Right ventricle myocardium superior (tissue), 1 donor: ENCODE results near the gene SLC2A6. TPM values are rescaled to one million over a fixed set of nuclear protein-coding genes. Genes with fewer than 3 reads are reported as not detected.
A peak's percentile ranks its signal among the peaks of the same experiment; 100 is the strongest.

Experiments
- ATAC-seq: fragments of 200-7000 bp; cut with Tn5 transposase; one replicate; pipeline ENCODE4 v1.9.1; 2020; ENCODE audit warnings: mild to moderate bottlenecking; ENCODE audit not compliant: poor library complexity
- DNase-seq: peaks from one replicate; pipeline ENCODE4 v3.0.0-alpha.2; 2020
- intact Hi-C: fragments of 100-400 bp; cut with DNase I; formaldehyde crosslinking; loops from one replicate; pipeline ENCODE4 v1.11.2; 2022
- total RNA-seq: library from RNA; stranded (reverse); fragmentation: NEBNext Ultra II Directional; extraction: Animal tissue kit (Norgen Biotek cat#: 25700); gene quantifications from one replicate; pipeline ENCODE4 v1.2.1, GENCODE V29; 2021
- donor health status: DM: no; HTN: yes; CAD: no; lungs with severe emphysema.

Gene SLC2A6
- total RNA-seq, 1 donor from 2014 or later: 2.9 TPM

DNA sequence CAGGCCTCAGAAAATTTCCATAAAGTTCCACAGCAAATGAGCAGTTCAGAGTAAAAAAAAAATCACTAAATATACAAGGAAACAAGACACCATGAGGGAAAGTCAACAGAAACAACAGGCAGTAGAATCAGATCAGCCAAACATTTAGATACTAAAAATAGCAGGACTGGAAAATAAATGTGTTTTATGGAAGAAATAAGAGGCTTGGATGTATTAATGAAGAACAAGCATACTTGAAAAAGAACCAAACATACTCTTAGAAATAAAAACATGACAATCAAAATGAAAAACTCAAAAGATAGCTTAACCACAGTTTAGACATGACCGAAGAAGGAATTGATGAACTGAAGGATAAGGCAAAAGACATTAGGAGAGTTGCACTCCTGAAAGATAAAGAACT is 23.2 kb upstream of the SLC2A6 start:
- intact Hi-C loops: no loop called here
- no peak for ATAC-seq
- no peak for DNase-seq

DNA sequence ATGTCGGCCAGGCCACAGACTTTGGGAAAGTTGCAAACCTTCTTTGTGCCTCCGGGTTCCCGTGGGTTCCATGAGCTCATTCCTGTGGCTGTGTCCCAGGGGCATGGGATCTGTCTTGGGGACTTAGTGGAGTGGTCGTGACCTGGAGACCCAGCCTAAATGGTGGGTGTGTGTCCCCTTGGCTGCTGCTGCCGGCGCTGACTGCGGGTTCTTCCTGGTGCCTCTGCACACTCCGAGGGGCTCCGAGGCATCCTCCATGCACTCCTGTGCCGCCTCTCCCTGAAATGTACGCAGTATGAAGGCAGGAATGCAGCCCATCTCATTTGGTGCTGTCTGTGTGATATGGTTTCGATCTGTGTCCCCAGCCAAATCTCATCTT is 21.0 kb upstream of the SLC2A6 start:
- ATAC-seq: no peak
- intact Hi-C loops: no loop called here
- DNase-seq: peak; percentile 17

DNA sequence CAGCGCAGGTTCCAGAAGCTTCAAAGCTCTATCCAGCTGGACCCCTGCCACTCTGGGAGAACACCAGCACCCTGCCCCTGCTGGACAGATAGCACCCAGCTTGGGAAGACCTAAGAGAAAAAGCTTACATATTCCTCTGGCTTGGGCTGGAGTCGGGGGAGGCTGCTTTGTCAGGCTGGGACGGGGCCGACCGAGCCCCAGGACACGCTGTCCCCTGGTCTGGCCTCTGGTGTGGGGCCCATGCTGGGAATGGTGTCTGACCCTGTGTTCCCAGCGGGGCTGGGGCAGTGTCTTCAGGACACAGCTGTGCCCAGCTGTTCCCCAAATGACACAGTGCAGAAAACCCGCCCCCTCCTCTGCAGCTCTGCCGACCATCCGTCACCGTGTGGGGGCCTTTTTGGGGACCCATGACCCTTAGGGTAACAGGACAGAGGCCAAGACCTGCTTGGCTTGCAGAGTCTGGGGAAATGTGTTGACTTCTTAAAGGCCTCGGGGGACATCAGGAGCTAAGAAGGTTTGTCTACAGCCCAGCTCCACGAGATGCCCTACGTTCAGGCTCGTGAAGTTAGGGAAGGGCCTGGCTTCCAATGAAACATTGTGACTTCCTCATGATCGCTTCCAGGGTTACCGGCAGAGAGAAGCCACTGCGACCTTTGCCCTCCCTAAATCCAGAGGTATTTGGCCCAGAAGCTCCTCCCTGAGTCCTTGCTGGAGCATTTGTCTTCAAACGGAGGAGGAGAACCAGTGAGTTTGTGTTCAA is 20.4 kb upstream of the SLC2A6 start:
- intact Hi-C loops: no loop called here
- DNase-seq (peak; percentile 53), ATAC-seq (peak; percentile 64)

DNA sequence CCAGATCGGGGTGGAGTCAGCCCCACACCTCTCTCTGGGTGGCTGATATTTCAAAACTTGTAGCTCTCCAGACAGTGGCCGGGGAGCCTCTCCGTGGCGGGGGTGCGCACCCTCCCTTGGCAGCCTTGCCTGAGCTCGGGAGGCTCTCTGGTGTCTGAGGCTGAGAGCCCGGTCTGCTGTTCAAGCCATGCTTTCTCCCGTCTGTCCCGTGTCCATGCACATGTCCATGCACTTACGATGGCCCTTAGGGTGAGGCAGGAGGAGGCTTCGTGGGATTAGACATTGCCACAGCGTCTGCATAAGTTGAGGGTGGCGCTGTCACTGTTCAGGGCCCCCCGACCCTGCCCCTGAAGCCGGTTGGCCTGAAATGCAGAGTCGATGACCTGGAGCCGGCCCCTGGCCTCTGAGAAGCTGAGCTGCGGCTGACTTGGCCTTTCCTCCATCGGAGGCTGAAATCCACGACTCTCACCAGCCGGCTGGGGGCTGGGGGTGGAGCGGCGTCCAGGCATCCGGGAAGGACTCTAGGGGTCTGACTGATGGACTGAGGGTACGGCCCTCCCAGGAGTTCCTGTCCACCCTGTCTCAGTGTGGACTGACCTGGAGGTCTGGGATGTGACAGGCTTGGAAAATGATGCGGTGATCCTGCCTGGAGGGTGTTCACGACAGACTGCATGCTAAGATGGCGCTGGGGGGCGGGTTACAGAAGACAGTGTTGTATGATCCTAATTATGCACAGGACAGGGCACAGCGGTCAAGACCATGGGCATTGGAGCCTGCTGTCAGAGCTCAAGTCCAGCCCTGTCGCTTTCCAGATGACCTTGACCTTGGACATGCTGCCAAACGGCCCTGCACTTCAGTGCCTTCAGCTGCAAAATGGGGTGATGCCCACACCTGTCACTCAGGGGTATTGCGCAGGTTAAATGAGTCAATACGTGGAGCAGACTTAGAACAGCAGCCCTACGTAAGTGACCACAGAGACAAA is 18.3 kb upstream of the SLC2A6 start:
- ATAC-seq (no peak), DNase-seq (peak; percentile 47)
- intact Hi-C loops: no loop called here

DNA sequence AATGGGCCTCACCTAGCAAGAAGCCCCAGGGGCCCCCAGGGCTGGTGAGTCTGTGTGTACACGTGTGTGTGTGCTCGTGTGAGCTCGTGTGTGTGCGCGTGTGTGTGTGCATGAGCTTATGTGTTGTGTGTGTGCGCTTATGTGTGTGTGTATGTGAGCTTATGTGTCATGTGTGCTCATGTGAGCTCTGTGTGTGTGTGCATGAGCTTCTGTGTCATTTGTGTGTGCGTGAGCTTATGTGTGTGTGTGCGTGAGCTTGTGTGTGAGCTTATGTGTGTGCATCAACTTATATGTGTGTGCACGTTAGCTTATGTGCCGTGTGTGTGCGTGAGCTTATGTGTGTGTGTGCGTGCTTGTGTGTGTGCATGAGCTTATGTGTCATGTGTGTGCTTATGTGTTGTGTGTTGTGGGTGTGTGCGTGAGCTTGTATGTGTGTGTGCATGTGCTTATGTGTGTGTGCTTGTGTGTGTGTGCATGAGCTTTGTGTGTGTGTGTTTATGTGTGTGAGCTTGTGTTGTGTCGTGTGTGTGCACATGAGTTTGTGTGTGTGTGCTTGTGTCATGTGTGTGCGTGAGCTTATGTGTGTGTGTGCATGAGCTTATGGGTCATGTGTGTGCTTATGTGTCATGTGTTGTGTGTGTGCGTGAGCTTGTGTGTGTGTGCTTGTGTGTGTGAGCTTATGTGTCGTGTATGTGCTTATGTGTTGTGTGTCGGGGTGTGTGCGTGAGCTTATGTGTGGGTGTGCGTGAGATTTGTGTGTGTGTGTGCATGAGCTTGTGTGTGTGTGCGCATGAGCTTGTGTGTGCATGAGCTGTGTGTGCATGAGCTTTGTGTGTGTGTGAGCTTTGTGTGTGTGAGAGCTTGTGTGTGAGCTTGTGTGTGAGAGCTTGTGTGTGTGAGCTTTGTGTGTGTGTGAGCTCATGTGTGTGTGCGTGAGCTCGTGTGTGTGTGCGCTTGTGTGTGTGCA is 16.7 kb upstream of the SLC2A6 start:
- intact Hi-C loops: no loop called here
- DNase-seq: peak; percentile 19
- ATAC-seq: no peak

DNA sequence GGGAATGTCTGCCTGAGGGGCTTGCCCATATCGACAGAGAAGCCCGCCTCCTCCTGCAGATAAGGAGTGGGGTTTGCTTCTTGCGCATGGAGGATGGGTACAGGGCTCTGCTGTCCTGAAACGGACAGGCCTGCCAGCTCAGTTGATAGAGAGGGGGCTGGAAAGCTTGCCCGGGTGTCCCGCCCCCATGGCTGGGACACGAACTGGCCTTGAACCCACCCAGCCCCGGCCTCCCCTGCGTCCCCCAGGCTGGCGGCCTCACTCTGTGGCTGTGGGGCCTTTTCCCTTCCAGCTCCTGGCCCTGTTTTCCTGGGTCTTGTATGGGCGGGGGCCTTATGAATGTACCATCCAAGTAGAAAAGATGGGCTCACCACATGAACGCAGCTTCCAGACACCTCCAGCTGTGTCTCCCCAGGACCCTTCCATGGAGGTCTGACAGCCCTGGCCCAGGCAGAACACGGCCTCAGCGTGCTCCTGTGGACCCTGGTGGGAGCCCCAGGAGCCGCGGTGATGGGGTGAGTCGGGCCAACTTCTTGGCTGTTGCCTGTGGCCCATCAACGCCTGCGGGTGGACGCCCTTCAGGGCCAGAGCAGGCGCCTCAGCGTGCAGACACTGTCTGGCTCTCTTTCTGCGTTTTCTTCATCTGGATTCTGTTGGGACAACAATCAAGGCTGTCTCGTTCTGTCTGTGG is 15.9 kb upstream of the SLC2A6 start:
- DNase-seq: peak; percentile 58

DNA sequence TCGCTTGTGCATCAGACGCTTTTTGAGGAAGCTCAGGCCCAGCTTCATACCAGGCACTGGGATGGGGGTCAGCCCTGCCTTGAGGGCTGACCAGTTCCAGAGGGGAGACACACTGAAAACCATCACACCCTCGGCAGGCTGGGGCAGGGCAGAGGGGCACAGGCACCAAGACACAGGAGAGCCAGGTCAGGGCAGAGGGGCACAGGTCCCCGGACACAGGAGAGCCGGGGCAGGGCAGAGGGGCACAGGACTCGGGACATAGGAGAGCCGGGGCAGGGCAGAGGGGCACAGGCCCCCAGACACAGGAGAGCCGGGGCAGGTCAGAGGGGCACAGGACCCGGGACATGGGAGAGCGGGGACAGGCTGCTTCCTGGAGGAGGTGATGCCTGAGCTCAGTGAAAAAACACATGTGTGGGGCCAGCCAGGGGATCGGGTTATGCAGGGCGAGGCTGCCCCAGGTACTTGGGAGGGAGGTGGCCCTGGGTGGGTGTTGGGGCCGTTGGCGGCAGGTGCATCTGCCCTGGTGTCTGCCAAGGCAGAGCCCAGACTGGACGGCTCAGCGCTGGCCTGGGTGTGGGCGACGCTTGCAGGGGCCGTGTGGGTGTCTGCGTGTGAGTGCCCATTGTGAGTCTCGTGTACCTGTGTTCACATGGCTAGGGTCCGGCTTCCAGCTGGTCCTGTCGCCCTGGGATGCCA is 15.1 kb upstream of the SLC2A6 start:
- intact Hi-C loops: no loop called here
- DNase-seq (peak; percentile 38), ATAC-seq (no peak)

More for the DNA sequence above, 15.9 kb upstream of the SLC2A6 start:
- peak; percentile 23 for ATAC-seq
- intact Hi-C loops: no loop called here

DNA sequence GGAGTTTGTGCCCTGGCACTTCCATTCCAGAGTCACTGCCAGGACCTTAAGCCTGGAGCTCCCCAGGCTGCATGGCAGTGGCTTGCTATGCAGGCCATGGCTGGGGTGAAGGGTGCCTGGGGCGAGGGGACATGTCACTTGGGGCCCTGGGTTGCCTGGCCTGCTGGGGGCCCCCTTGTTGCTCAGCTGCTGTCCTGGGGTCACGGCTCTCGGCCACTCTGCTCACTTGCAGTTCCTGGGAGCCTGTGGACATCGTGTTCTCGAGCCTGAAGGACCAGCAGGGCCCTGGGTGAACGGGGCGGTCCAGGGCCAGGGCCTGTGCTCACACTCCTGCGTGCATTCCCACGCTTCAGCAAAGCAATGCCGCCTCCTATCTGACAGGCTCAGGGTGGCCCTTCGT is 14.5 kb upstream of the SLC2A6 start:
- intact Hi-C loops: no loop called here
- ATAC-seq (no peak), DNase-seq (peak; percentile 39)

DNA sequence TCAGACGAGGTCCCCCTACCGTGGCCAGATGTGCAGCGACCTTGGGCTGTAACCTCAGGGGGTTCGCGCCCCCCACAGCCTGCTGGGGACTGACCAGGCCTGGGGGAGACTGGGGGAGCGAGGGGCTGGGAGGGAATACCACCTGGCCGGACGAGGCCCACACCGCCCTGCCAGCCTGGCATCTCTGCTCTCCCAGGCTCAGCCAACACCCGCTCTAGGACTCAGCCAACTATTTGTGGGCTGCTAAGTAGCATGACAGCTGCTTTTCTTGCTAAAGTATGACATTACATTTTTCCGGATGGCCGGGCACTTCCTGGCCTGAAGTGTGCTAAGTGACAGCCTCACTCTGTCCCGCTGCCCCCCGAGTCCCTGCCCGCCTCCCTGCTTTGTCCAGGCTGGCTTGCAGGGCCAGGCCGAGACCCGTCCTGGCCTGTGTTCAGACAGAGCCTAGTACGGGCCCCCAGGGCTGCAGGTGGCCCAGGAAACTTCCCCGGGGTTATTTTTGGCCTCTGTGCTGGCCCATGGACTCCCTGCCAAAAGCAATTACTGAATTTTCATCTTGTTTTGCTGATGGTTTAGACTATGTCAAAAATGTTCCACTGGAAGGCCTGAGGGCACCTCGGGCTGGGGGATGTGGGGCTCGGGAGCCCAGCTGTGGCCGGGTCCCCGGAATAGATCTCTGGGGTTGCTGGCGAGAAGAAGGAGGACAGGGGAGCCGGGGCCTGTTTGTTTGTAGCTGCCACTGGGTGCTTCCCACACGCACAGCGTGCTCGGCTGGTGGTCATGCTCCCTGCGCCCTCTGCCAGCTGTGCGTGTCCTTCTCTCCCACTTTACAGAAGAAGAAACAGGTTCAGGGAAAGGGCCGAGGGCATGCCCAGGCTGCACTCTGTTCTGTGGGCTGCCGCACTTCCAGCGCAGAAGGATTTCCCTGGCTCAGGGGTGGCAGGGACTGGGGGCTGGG is 13.4 kb upstream of the SLC2A6 start:
- peak; percentile 38 for ATAC-seq
- peak; percentile 40 for DNase-seq
- intact Hi-C loops: no loop called here

DNA sequence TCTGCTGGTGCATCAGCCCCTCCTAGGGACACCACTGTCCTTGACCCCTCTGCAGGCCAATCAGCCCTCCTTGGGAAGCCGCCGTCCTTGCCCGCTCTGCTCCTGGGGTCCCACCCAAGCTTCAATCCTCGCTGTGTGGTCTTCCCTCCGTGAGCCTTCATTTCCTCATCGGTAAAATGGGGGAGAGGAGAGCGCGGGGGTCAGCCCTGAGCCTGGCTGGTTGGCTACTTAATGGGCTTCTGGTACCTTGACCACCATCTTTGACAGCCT is 12.7 kb upstream of the SLC2A6 start:
- DNase-seq: no peak
- no peak for ATAC-seq
- intact Hi-C loops: no loop called here

DNA sequence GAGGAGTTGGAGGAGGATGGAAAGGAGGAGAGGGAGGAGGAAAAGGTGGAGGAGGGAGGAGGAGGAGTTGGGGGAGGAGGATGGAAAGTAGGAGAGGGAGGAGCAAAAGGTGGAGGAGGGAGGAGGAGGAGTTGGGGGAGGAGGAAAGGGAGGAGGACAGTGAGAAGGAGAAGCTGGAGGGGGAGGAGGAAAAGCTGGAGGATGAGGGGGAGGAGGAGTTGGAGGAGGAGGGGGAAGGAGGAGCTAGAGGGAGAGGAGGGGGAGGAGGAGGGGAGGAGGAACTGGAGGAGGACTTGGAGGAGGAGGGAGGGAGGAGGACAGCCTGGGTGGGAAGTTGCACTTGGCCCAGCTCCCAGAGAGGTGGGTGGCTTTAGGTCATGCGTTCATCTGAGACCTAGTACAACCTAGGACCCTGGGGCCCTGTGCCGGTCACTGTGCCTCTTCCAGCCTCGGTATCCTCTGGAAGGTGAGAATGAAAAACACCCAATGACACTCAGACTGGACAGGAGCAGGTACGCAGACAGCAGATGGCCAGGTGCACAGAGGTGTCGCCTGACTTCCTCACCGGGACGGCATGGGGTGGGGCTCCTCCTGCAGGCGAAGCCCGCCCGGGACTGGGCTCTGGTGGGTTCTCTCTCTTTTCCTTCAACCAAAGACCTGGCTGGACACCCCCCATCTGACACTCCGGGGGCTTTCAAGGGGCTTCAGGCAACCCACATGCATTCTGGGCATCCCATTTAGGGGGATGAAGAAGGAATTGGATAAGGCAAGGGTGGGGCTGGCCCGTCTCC is 12.2 kb upstream of the SLC2A6 start:
- intact Hi-C loops: no loop called here
- DNase-seq (no peak), ATAC-seq (no peak)

DNA sequence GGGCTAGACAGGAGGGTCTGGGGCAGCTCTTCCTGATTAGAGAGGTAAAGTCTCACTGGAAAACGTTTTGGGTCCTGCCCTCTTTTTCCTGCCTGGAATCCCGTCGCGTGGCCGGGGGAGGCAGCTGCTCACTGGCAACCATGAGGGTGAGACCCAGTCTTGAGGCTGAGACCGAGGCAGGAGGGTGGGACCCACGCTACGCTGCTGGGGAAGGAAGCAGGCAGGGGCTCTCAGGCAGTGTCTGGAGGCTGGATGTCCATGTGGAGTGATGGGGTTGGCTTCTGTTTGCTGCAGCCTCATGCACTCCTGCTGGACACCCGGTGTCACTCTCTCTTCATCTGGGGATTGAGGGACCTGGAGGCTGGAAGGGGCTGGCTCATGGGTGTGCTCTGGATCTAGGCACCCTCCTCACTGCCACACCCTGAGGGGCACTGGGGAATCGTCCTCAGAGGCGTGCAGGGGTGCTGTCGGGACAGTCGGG is 11.3 kb upstream of the SLC2A6 start:
- DNase-seq: no peak
- intact Hi-C loops: no loop called here
- ATAC-seq: no peak

DNA sequence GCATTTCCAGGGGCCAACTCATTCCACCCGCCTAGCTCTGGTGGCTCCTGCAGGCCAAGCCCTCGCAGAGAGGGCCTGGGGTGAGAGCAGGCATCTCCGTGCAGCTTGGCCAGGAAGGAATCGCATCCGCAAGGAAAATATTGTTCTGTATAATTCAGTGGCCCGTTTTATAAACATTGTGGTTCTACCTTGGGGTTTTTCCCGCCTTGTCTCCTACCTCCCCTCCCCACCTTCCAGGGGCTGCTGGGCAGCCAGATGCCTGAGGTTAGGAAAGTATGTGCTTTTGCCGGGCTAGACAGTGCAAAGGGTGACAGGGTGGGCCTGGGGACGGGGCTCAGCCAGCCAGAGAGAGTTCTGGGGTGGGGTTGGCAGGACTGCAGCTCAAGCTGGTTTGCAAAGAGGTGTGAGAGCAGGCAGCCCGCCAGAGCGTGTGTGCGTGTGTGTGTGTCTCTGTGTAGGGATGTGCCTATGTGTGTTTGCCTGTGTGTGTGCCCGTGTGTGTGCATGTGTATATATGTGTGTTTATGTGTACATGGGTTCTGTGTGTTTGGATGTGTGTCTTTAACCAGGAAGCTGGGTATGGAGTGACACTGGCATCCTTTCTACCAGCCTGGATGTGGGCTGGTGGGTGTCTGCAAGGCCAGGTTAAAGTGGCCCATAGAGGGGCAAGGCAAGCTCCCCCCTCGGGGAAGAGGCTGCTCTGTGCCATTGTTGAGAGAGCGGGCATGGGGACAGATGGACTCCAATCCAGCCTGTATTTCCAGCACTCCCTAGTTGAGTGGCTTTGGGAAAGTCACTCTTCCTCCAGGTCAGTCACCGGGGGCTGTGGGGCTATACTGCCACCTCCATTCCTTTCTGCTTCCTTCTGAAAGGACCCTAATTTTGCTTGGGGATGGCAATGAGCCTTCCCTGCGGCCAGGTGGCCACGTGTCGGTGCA is 10.6 kb upstream of the SLC2A6 start:
- ATAC-seq (no peak), DNase-seq (no peak)
- intact Hi-C loops: loop anchor here (5.0 kb wide), 1 partner anchor 302 kb away; no protein-coding TSS in a partner anchor

DNA sequence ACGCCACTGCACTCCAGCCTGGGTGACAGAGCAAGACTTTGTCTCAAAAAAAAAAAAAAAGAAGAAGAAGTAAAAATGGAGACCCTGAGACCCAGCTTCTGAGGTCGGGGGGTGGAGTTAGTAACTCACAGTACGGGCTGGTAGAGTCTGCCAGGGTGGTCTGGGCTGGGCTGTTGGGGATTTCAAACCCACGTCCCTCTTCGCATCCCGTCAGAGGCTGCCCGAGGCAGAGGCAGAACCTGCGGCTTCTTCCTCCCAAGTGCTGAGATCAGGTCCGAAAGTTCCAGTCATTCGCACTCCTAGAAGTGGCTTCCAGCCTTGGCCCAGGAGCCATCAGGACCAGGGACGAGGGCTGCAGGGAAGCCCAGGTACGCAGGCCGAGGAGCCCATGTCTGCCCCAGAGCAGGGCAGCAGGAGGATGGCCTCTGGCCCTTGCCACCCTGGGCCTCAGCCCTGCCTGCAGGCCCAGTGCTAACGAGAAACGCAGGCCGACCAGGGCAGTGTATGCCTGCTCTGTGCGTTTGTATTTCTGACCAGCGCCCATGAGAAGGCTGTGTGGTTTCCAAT is 9.9 kb upstream of the SLC2A6 start:
- intact Hi-C loops: loop anchor here (5.0 kb wide), 1 partner anchor 301 kb away; no protein-coding TSS in a partner anchor
- no peak for DNase-seq
- no peak for ATAC-seq
